NCI-H1105 treated with DMSO at 0.1 percent for 48 hours (cell line): ENCODE measurements around the gene IFIT3.
A peak's percentile ranks its signal among the peaks of the same experiment; 100 is the strongest.
"Not testable (repeated sequence)": the region's sequence is repeated elsewhere in the genome, so short reads cannot be mapped to it uniquely, and the experiment has no call there.

Experiments used
- DNase-seq: peaks from one replicate; lab custom pipeline; 2025; lab: John Stamatoyannopoulos, UW

The IFIT3 gene

DNA sequence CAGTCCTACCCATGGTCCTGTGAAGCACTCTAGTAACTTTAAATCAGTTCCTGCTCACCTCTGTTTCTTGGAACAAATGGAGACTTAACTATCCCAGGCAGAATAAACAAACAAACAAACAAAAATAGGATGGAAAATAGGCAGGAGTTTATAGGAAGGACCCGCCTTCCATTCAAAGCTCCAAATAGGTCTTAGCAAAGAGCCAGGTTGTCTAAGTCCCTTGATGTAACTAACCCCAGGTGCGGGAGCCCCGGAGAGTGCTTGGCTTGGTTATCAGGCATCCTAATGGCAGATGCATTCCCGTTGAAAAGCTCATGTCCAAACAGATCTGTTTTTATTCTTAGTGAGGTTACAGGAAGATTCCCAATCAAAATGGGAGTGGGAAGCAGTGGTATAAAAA, 23.8 kb upstream of the IFIT3 start:
- DNase-seq, result no peak

- DNase-seq, result no peak
These were observed 23.4 kb upstream of the IFIT3 start for GRCh38 chr10:89304446-89304845.

DNA sequence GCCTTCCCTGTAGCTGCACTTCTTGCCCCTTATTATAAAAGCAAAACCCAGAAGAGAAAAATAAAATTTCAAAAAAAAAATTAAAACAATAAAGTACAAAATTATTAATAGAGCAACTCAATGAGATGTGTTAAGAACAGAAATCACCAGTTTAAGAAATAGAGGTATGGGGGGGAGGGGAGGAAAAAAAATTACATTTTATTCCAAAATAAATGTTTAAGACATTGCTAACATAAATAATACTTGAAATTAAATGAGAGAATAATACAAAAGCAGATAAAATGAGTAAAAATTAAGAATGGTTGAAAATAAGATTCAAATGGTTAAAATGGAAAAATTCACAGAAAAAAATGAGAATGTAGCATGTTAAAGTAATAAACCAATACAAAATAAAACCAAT, 22.9 kb upstream of the IFIT3 start:
- DNase-seq, result no peak

- no peak for DNase-seq
These were observed 21.9 kb upstream of the IFIT3 start for GRCh38 chr10:89305766-89306433.

DNA sequence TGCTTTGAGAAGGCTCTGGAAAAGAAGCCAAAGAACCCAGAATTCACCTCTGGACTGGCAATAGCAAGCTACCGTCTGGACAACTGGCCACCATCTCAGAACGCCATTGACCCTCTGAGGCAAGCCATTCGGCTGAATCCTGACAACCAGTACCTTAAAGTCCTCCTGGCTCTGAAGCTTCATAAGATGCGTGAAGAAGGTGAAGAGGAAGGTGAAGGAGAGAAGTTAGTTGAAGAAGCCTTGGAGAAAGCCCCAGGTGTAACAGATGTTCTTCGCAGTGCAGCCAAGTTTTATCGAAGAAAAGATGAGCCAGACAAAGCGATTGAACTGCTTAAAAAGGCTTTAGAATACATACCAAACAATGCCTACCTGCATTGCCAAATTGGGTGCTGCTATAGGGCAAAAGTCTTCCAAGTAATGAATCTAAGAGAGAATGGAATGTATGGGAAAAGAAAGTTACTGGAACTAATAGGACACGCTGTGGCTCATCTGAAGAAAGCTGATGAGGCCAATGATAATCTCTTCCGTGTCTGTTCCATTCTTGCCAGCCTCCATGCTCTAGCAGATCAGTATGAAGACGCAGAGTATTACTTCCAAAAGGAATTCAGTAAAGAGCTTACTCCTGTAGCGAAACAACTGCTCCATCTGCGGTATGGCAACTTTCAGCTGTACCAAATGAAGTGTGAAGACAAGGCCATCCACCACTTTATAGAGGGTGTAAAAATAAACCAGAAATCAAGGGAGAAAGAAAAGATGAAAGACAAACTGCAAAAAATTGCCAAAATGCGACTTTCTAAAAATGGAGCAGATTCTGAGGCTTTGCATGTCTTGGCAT, 21.1 kb upstream of the IFIT3 start:
- DNase-seq, result no peak

- DNase-seq, result no peak
These were observed 20.6 kb upstream of the IFIT3 start for GRCh38 chr10:89307269-89307577.

DNA sequence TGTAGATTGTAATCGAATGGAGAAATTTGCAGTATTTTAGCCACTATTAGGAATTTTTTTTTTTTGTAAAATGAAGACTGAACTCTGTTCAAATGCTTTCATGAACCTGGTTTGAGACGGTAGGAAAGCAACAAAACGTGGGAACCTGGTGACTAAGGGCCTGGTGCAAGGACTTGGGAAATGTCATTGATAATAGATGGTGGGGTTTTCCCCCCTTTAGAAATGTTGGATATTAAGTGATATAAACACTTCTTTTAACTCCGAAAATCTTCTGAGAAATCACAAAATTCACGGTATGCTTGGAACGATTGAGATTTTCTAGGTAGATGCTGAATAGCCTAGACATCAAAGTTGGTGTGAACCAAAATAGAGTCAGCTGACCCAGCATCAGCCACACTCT, 19.5 kb upstream of the IFIT3 start:
- no peak for DNase-seq

- DNase-seq, result no peak
These were observed 19.1 kb upstream of the IFIT3 start for GRCh38 chr10:89308736-89309135.

GRCh38 chr10:89309156-89310055, 18.4 kb upstream of the IFIT3 start:
- peak; percentile 92 for DNase-seq

GRCh38 chr10:89310056-89310893, 17.5 kb upstream of the IFIT3 start:
- DNase-seq, result no peak

GRCh38 chr10:89312973-89313372, 14.8 kb upstream of the IFIT3 start:
- no peak for DNase-seq

- no peak for DNase-seq
These were observed 13.1 kb upstream of the IFIT3 start for GRCh38 chr10:89314676-89315075.

DNA sequence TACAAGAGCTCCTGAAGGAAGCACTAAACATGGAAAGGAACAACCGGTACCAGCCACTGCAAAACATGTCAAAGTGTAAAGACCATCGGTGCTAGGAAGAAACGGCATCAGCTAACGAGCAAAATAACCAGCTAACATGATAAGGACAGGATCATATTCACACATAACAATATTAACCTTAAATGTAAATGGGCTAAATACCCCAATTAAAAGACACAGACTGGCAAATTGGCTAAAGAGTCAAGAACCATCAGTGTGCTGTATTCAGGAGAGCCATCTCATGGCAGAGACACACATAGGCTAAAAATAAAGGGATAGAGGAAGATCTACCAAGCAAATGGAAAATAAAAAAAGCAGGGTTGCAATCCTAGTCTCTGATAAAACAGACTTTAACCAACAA, 9.8 kb upstream of the IFIT3 start:
- DNase-seq, result not testable (repeated sequence)

DNA sequence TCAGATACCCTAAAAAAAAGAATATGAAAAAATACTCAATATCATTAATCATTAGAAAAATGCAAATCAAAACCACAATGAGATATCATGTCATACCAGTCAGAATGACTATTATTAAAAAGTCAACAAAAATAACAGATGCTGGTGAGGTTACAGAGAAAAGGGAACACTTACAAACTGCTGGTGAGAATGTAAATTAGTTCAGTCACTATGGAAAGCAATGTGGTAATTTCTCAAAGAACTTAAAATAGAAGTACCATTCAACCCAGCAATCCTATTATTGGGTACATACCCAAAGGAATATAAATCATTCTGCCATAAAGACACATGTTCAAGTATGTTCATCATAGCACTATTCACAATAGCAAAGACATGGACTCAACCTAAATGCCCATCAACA, 2.7 kb upstream of the IFIT3 start:
- not testable (repeated sequence) for DNase-seq

DNA sequence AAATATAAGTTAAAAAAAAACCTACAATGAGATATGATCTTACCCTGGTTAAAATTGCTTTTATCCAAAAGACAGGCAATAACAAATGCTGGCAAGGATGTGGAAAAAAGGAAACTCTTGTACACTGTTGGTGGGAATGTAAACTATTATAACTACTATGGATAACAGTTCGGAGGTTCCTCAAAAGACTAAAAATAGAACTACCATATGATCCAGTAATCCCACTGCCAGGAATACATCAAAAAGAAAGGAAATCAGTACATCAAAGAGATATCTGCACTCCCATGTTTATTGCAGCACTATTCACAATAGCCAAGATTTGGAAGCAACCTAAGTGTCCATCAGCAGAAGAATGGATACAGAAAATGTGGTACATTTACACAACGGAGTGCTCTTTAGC, 1.9 kb upstream of the IFIT3 start:
- DNase-seq, result not testable (repeated sequence)

DNA sequence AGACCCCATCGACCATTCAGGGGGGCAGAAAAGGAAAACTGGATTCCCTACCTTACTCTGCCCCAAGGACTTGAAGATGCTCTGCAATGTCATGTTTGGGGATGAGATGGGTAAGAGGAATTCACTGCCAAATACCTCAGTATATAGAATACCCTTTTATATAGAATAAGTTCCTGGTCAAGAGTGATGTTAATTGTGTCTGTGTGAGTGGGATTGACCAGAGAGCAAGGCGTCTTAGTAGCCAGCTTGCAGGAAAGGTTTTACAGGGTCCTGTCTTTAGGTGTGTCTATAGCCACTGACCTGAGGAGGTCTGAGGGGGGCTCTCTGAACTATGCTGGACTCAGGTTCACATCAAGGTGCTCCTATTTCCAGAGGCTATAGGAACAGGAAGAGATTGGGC, 1.4 kb downstream of the IFIT3 start:
- DNase-seq, result no peak

DNA sequence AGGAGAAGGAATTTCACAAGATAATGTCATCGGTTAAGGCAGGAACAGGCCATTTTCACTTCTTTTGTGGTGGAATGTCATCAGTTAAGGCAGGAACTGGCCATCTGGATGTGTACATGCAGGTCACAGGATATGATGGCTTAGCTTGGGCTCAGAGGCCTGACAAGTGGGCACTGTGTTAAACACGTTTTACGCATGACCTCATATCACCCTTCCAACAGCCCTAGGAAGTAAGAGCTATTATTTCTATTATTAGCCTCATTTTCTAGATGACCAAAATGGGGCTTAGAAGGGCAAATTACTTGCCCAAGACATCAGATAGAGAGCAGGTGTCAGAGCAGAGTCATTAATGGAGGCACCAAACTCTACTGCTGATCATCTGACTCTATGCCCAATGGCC, 2.2 kb downstream of the IFIT3 start:
- not testable (repeated sequence) for DNase-seq

- DNase-seq, result no peak
These were observed 2.9 kb downstream of the IFIT3 start for GRCh38 chr10:89330537-89331212.

GRCh38 chr10:89331487-89332122, 3.8 kb downstream of the IFIT3 start:
- DNase-seq, result not testable (repeated sequence)

DNA sequence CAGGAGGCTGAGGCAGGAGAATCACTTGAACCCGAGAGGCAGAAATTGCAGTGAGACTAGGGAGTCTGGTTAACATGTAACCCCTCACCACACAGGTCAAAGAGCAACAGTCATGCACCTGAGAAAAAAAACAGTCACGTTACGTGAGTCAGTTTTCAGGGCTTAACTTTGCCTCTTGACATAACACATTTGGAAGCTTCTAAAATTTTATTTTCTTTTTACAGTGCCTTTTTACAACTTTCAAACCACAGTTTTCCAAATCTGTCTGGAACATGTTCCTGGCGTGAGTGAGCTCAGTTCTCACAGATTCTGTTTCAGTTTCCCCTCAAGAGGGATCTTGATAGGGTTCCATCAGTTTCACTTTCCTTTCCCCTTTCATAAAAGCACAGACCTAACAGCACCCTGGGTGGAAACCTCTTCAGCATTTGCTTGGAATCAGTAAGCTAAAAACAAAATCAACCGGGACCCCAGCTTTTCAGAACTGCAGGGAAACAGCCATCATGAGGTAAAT, 4.4 kb downstream of the IFIT3 start:
- DNase-seq, result no peak

DNA sequence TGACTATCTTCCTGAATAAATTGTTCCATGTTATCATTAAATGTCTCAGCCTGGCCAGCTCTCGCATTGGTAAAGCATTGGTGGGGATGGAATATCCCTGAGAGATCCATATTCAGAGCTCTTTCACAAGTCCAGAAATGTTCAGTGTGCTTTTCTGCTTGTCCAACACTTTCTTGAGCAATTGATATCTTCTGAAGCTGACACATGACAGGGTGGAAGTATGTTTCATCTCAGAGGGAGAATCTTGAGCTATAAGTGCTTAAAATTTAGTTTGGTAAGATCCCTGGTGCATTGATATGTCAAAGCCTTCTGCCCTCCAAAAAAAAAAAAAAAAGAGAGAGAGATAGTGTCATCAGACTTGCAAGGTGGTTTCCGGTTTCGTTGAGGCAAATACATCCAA, 7.4 kb downstream of the IFIT3 start:
- no peak for DNase-seq
